Body of pancreas (tissue), 4 donors: ENCODE data around the gene CBX4.

Source experiments
- POLR2A ChIP-seq, 3 donors: fragments of 450-650 bp; IDR thresholded peaks; one replicate each; pipeline ENCODE4 v1.6.1; 2016; ENCODE audit warnings: antibody characterized with exemption in 3 of 3, mild to moderate bottlenecking in 2 of 3
- TF ChIP-seq, protein P1 (sequence below), 7 experiments: fragments of 450-650 bp in 4 of 7; fragments of 200-600 bp in 3 of 7; sonication (generic) in 3 of 7; IDR thresholded peaks; one replicate each; pipeline ENCODE4 v1.5.1; 2016 to 2019; ENCODE audit warnings: antibody characterized with exemption in 7 of 7

DNA sequence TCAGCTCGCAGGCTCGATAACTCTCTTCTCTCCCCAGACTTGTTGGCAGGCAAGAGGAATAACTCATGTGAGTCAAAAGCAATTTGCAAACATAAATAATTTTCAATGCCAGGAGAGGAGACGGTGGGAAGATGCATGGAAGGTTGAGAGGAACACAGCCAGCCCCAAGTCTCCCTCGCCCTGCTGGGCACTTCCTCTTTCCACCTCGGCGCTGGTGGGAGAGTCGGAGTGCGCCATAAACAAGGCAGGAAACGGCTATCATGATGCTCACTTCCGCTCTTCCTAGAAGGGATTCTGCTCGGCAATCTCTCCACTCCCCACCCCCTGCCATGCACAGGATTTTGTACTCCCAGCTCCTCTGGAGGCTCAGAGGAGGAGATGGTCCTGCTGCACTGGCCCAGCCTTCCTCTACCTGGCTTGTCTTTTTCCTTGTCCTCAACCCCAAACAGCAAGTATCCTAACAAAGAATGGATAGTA lies 13.0 kb downstream of the CBX4 start:
- TF ChIP-seq POLR2A (IDR thresholded peaks at IDR 0.05), result no peak
- TF ChIP-seq, protein P1, sequence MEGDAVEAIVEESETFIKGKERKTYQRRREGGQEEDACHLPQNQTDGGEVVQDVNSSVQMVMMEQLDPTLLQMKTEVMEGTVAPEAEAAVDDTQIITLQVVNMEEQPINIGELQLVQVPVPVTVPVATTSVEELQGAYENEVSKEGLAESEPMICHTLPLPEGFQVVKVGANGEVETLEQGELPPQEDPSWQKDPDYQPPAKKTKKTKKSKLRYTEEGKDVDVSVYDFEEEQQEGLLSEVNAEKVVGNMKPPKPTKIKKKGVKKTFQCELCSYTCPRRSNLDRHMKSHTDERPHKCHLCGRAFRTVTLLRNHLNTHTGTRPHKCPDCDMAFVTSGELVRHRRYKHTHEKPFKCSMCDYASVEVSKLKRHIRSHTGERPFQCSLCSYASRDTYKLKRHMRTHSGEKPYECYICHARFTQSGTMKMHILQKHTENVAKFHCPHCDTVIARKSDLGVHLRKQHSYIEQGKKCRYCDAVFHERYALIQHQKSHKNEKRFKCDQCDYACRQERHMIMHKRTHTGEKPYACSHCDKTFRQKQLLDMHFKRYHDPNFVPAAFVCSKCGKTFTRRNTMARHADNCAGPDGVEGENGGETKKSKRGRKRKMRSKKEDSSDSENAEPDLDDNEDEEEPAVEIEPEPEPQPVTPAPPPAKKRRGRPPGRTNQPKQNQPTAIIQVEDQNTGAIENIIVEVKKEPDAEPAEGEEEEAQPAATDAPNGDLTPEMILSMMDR (IDR thresholded peaks at IDR 0.05), result no peak
